Smooth muscle cell (in vitro differentiated cells): ENCODE measurements around the gene FASTK. TPM values are rescaled to one million over a fixed set of nuclear protein-coding genes. Genes with fewer than 3 reads are reported as not detected.

Experiments used
- DNase-seq: peaks from one replicate; lab custom pipeline; 2025; ENCODE audit not compliant: unreplicated experiment; lab: John Stamatoyannopoulos, UW
- H2AFZ ChIP-seq: fragments of 200-600 bp; sonication (generic); 2 replicates; pipeline ENCODE4 v1.6.0; 2016; ENCODE audit warnings: antibody characterized with exemption, low read depth, mild to moderate bottlenecking
- H3F3A ChIP-seq: fragments of 200-600 bp; sonication (generic); 2 replicates; pipeline ENCODE4 v1.6.0; 2017; ENCODE audit warnings: antibody characterized with exemption, low read depth
- H3K27ac ChIP-seq: fragments of 200-600 bp; sonication (generic); 2 replicates; pipeline ENCODE4 v1.5.1; 2016; ENCODE audit warnings: low read depth, mild to moderate bottlenecking
- H3K27me3 ChIP-seq: fragments of 200-600 bp; sonication (generic); 2 replicates; pipeline ENCODE4 v1.6.1; 2016; ENCODE audit warnings: low read depth, mild to moderate bottlenecking
- H3K36me3 ChIP-seq: fragments of 200-600 bp; sonication (generic); 2 replicates; pipeline ENCODE4 v1.5.1; 2016; ENCODE audit warnings: low read depth
- H3K4me1 ChIP-seq: fragments of 200-600 bp; sonication (generic); 2 replicates; pipeline ENCODE4 v1.5.1; 2016; ENCODE audit warnings: low read depth
- H3K4me2 ChIP-seq: fragments of 200-600 bp; sonication (generic); 2 replicates; pipeline ENCODE4 v1.6.0; 2016; ENCODE audit warnings: mild to moderate bottlenecking
- H3K4me3 ChIP-seq: fragments of 200-600 bp; sonication (generic); 2 replicates; pipeline ENCODE4 v1.5.1; 2016; ENCODE audit warnings: mild to moderate bottlenecking
- H3K79me2 ChIP-seq: fragments of 200-600 bp; sonication (generic); 2 replicates; pipeline ENCODE4 v1.6.0; 2016; ENCODE audit warnings: low read depth, mild to moderate bottlenecking
- H3K9ac ChIP-seq: fragments of 200-600 bp; sonication (generic); 2 replicates; pipeline ENCODE4 v1.6.0; 2016; ENCODE audit warnings: low read depth
- H3K9me3 ChIP-seq: fragments of 200-600 bp; sonication (generic); replicated peaks from 2 replicates; pipeline ENCODE4 v1.5.1; 2016; ENCODE audit warnings: low read depth
- H4K20me1 ChIP-seq: fragments of 200-600 bp; sonication (generic); 2 replicates; pipeline ENCODE4 v1.6.0; 2016; ENCODE audit warnings: low read depth
- CTCF ChIP-seq: fragments of 200-600 bp; sonication (generic); IDR thresholded peaks from 2 replicates; pipeline ENCODE4 v1.5.1; 2017; ENCODE audit warnings: borderline replicate concordance, mild to moderate bottlenecking, antibody characterized with exemption; ENCODE audit not compliant: insufficient read depth, poor library complexity, severe bottlenecking
- WGBS: methylation state at CpG from one replicate; pipeline ENCODE4 v1.1.7; 2016; ENCODE audit warnings: low lambda C conversion rate; 5-methylcytosine and 5-hydroxymethylcytosine counted together
- polyA plus RNA-seq: library from polyadenylated mRNA; unstranded; fragments of >200 nt; fragmentation: Nextera tagmentation; extraction: Ambion mirVana; gene quantifications from 2 replicates; pipeline ENCODE4 v1.2.1, GENCODE V29; 2016
- total RNA-seq: library from RNA; depleted of rRNA; stranded (reverse); fragments of >200 nt; gene quantifications from 2 replicates; pipeline ENCODE4 v1.2.3, GENCODE V29; 2014

Gene FASTK
- total and polyA plus RNA-seq, 2 experiments from 2014 or later = 100 to 177 TPM

GRCh38 chr7:151033864-151034249 is 46.8 kb downstream of the FASTK start:
- H3K4me1 ChIP-seq = peaks cover 3% of the 10 kb centered on the region
- H3K4me2 ChIP-seq = no peak overlapping the region
- H4K20me1 ChIP-seq = no peaks in the 10 kb centered on the region
- H3K27me3 ChIP-seq = no peaks in the 10 kb centered on the region
- no peak overlapping the region for H3K9ac ChIP-seq
- no peak overlapping the region for H3K27ac ChIP-seq
- no peak overlapping the region for H3K4me3 ChIP-seq
- no peak for DNase-seq
- no peaks in the 10 kb centered on the region for H3K9me3 ChIP-seq
- H3K36me3 ChIP-seq = no peaks in the 10 kb centered on the region
- H3F3A ChIP-seq = peaks cover 11% of the 10 kb centered on the region
- no peak overlapping the region for H2AFZ ChIP-seq
- H3K79me2 ChIP-seq = peaks cover 22% of the 10 kb centered on the region
- WGBS = 95% methylated on average over 5 of the region's 5 CpGs
- no peak for TF ChIP-seq CTCF

- no peak for TF ChIP-seq CTCF
- DNase-seq = no peak
- peaks cover 3% of the 10 kb centered on the region for H3K4me1 ChIP-seq
- no peaks in the 10 kb centered on the region for H4K20me1 ChIP-seq
- H3K9ac ChIP-seq = no peak overlapping the region
- H3F3A ChIP-seq = peaks cover 5% of the 10 kb centered on the region
- H3K4me2 ChIP-seq = no peak overlapping the region
- H3K4me3 ChIP-seq = no peak overlapping the region
- H2AFZ ChIP-seq = no peak overlapping the region
- H3K79me2 ChIP-seq = peaks cover 22% of the 10 kb centered on the region
- 90% methylated on average over 17 of the region's 17 CpGs for WGBS
- no peaks in the 10 kb centered on the region for H3K9me3 ChIP-seq
- no peak overlapping the region for H3K27ac ChIP-seq
- no peaks in the 10 kb centered on the region for H3K27me3 ChIP-seq
- H3K36me3 ChIP-seq = no peaks in the 10 kb centered on the region
Measured at GRCh38 chr7:151032936-151033863, 47.4 kb downstream of the FASTK start.

- Histone ChIP-seq H3K4me2 (no peak overlapping the region), H3K4me1 (peaks cover 19% of the 10 kb centered on the region)
Measured at GRCh38 chr7:151031011-151031410, 49.6 kb downstream of the FASTK start.

More at GRCh38 chr7:151031011-151031410, 49.6 kb downstream of the FASTK start:
- Histone ChIP-seq H3K79me2 (peaks cover 22% of the 10 kb centered on the region), H3K36me3 (no peaks in the 10 kb centered on the region), H3F3A (no peaks in the 10 kb centered on the region), H3K27me3 (no peaks in the 10 kb centered on the region), H4K20me1 (no peaks in the 10 kb centered on the region), H3K9ac (no peak overlapping the region), H2AFZ (no peak overlapping the region), H3K27ac (no peak overlapping the region), H3K9me3 (no peaks in the 10 kb centered on the region), H3K4me3 (no peak overlapping the region)
- no peak for DNase-seq
- WGBS = 89% methylated on average over 4 of the region's 4 CpGs
- TF ChIP-seq CTCF = no peak
